ENCODE results near the gene C10orf53.

C10orf53 gene

DNA sequence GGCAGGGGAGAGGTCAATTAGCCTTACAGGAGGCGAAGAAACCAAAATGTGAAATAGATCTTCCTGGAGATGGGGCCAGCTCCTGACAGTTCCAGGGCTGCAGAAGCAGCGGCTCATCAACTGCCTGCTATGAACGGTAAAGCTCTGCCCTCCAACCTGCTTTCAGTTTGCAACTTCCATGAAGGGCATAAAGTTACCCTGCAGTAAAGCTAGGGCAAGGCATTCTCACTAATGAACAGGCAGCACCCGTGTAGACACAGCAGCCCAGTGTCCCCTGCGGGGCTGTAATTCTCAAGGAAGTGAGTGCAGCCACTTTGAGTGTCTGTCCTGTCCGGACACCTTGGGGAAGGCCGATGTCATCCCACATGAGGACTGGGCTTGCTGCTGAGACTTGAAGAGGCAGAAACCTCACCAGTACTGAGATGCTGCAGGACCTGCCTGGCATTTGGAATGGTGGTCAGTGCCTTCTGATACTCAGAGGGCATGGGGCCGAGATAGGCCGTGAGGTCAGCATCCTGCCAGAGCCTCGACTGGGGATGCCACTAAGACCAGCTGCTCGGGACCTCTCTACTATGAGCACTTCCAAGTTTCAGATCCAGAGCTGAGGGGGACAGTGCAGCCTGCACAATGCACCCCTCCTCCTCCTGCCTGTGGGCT, 26.1 kb upstream of the C10orf53 start:
- no peak overlapping the region for H3K9ac ChIP-seq (ENCODE audit: low read depth, low read length)
- H3K4me1 ChIP-seq (ENCODE audit: insufficient read depth, low read length) = peaks cover 30% of the 10 kb centered on the region
- peak overlapping the region; percentile 2; the same call in 1 of the 2 replicates for H3K27ac ChIP-seq (ENCODE audit: low read length)
- H4K20me1 ChIP-seq (ENCODE audit: insufficient read depth, low read length) = no peaks in the 10 kb centered on the region
- TF ChIP-seq EZH2 (IDR thresholded peaks at IDR 0.05; ENCODE audit: borderline replicate concordance, low read depth, low read length, severe bottlenecking) (no peak), CTCF (IDR thresholded peaks at IDR 0.05; ENCODE audit: borderline replicate concordance, extremely low read depth, low read length, poor library complexity, severe bottlenecking) (no peak)
- no peaks in the 10 kb centered on the region for H3K79me2 ChIP-seq (ENCODE audit: insufficient read depth, low read length)
- H3K9me3 ChIP-seq (ENCODE audit: insufficient read depth, low read length, severe bottlenecking) = no peaks in the 10 kb centered on the region
- DNase-seq = no peak
- ATAC-seq (ENCODE audit: insufficient read depth, low read depth) = no peak
- no peaks in the 10 kb centered on the region for H3K27me3 ChIP-seq (ENCODE audit: insufficient read depth, low read length, poor library complexity)
- H2AFZ ChIP-seq (ENCODE audit: low read depth, low read length) = no peak overlapping the region
- H3K36me3 ChIP-seq (ENCODE audit: insufficient read depth, low read length) = no peaks in the 10 kb centered on the region
- H3K4me2 ChIP-seq (ENCODE audit: insufficient read depth, low read length) = no peak overlapping the region
- H3K4me3 ChIP-seq (ENCODE audit: low read depth in 1 of 2, low read length in 2 of 2) = no peak overlapping the region

DNA sequence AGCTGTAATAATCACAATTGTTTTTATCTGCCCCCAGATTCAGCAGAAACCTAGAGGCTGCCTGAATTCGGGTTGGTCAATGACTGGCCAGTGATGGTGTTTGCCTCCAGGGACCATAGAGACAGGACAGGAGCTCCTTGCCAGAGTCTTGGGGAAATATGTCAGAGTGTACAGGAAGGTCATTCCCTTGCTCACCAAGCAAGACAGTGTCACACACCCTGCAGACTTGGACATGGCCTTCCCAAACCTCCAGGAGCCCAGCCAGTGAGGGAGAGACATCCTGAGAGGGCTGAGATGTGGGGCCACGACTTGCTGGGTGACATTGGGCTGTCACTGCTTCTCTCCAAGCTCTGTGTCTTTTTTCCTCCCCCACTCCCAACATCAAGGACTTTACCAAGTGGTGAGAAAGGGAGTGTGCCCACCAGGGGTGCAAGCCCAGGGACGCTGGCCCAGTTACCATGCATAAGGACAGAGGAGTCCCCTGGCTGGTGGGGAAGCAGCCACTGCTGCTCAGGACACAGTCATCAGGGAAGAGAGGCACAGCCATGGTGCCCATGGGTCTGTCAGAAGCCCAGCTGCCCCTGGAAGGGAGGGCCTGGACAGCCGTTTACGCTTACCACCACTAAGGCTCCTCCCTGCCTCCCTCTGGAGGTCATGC, 25.3 kb upstream of the C10orf53 start:
- ATAC-seq (ENCODE audit: insufficient read depth, low read depth) = no peak
- Histone ChIP-seq H3K27me3 (ENCODE audit: insufficient read depth, low read length, poor library complexity) (no peaks in the 10 kb centered on the region), H3K27ac (ENCODE audit: low read length) (no peak overlapping the region), H3K4me2 (ENCODE audit: insufficient read depth, low read length) (no peak overlapping the region), H3K9ac (ENCODE audit: low read depth, low read length) (no peak overlapping the region), H3K9me3 (ENCODE audit: insufficient read depth, low read length, severe bottlenecking) (peaks cover 4% of the 10 kb centered on the region), H2AFZ (ENCODE audit: low read depth, low read length) (no peak overlapping the region), H3K4me1 (ENCODE audit: insufficient read depth, low read length) (peaks cover 22% of the 10 kb centered on the region), H3K4me3 (ENCODE audit: low read depth in 1 of 2, low read length in 2 of 2) (no peak overlapping the region), H3K79me2 (ENCODE audit: insufficient read depth, low read length) (no peaks in the 10 kb centered on the region), H4K20me1 (ENCODE audit: insufficient read depth, low read length) (no peaks in the 10 kb centered on the region), H3K36me3 (ENCODE audit: insufficient read depth, low read length) (no peaks in the 10 kb centered on the region)
- DNase-seq = no peak
- TF ChIP-seq EZH2 (IDR thresholded peaks at IDR 0.05; ENCODE audit: borderline replicate concordance, low read depth, low read length, severe bottlenecking) (no peak), CTCF (IDR thresholded peaks at IDR 0.05; ENCODE audit: borderline replicate concordance, extremely low read depth, low read length, poor library complexity, severe bottlenecking) (no peak)

- DNase-seq (no peak), ATAC-seq (ENCODE audit: insufficient read depth, low read depth) (no peak)
- no peak overlapping the region for H3K4me2 ChIP-seq (ENCODE audit: insufficient read depth, low read length)
- H3K79me2 ChIP-seq (ENCODE audit: insufficient read depth, low read length) = no peaks in the 10 kb centered on the region
- no peak overlapping the region for H3K4me3 ChIP-seq (ENCODE audit: low read depth in 1 of 2, low read length in 2 of 2)
- peaks cover 13% of the 10 kb centered on the region for H3K4me1 ChIP-seq (ENCODE audit: insufficient read depth, low read length)
- no peaks in the 10 kb centered on the region for H3K36me3 ChIP-seq (ENCODE audit: insufficient read depth, low read length)
- peaks cover 7% of the 10 kb centered on the region for H3K9me3 ChIP-seq (ENCODE audit: insufficient read depth, low read length, severe bottlenecking)
- no peak overlapping the region for H3K9ac ChIP-seq (ENCODE audit: low read depth, low read length)
- H4K20me1 ChIP-seq (ENCODE audit: insufficient read depth, low read length) = no peaks in the 10 kb centered on the region
- TF ChIP-seq EZH2 (IDR thresholded peaks at IDR 0.05; ENCODE audit: borderline replicate concordance, low read depth, low read length, severe bottlenecking) = no peak
- TF ChIP-seq CTCF (IDR thresholded peaks at IDR 0.05; ENCODE audit: borderline replicate concordance, extremely low read depth, low read length, poor library complexity, severe bottlenecking) = no peak
- H3K27me3 ChIP-seq (ENCODE audit: insufficient read depth, low read length, poor library complexity) = no peaks in the 10 kb centered on the region
- H2AFZ ChIP-seq (ENCODE audit: low read depth, low read length) = no peak overlapping the region
- no peak overlapping the region for H3K27ac ChIP-seq (ENCODE audit: low read length)
Observed at GRCh38 chr10:49655099-49655498, 24.4 kb upstream of the C10orf53 start.

Data from DND-41 (cell line).